HG02885 (cell line): ENCODE measurements around the gene THOP1.

Experiments used
- ATAC-seq: cut with Tn5 transposase; IDR thresholded peaks from one replicate; pipeline ENCODE4 v1.9.1; 2021; ENCODE audit warnings: mild to moderate bottlenecking; ENCODE audit not compliant: unreplicated experiment, poor library complexity

The THOP1 gene

DNA sequence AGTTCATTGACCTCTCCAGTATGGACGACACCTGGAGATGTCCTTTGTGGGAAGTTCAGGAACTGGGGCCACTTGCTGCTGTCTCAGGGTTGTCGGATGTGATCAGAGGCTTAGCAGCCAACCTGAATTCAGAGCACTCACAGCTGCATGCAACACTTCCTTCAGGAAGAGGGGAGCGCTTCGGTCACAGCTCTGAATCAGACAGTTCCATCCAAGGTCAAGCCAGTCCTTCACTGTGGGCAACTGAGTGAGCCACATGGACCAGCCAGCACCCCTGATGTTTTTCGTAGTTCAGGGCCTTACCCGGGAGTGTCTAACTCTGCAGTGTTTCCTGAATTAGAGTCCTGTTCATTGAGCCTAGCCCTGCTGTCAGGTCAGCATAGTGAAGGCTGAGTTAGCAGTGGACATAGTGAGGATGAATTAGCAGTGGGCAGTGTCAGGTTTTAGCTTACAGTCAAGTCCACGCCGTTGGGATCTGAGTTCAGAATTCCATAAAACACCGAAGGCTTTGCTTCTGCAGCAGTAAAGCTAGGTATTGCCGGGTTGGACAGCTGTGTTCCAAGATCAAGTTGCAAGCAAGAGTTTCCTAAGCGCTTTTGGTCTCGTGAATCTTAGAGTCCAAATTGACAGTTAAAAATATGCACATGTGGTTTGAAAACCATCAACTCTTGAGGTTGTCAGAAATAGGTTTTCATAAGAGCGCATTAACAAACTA lies 61.0 kb downstream of the THOP1 start:
- no peak for ATAC-seq

DNA sequence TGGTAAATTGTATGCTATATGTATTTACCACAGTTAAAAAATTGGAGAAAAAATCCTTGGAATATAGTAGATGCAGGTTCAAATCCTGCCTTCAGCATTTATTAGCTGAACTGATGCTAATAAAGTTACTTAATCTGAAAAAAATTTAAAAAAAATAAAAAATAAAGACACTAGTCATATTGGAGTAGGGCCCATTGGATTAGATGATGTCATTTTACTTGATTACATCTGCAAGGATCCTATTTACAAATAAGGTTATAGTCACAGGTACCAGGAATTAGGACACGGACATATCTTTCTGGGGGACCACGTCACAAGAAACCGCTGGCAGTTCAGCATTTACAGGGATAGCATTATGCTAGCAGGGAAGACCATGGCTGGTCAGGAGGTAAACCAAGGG lies 62.2 kb downstream of the THOP1 start:
- no peak for ATAC-seq

DNA sequence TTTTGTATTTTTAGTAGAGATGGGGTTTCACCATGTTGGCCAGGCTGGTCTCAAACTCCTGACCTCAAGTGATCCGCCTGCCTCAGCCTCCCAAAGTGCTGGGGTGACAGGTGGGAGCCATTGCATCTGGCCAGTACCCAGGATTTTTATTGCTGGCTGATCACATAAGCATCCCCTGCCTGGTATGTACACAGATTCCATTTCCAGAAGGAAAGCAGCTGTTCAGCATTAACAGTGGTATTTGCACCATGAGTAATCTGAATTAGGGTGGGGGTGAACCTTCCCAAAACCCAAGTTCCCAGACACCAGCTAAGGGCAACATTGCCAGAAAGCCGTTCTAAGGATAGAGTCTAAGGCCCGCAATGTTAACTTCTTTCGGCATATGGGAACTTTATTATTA lies 63.3 kb downstream of the THOP1 start:
- ATAC-seq, result no peak

DNA sequence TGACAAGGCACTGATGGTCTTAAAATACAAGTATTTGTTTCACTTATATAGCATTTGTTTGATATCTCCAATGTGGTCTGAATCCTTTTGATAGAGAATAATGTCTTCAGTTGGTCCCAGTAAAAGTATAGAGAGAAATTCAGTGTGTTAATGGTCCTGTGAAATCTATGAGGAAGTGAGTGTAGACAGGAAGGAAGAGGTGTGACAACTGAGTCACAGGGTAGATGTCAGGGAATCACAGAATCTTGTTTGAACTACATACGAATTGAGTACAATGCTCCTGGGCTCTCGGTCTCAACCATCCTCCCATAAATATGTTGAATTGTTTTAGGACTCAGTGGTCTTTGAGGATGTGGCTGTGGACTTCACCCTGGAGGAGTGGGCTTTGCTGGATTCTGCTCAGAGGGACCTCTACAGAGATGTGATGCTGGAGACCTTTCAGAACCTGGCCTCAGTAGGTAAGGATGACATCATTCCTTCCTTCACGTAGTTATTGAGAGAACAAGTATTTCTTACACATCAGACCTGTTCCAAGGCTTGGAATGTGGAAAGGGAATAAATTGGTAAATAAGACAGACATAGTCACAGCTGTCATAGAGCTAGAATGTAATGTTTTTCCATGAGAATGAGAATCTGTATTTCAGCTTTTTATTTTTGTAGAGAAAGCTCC lies 65.1 kb downstream of the THOP1 start:
- ATAC-seq, result no peak

DNA sequence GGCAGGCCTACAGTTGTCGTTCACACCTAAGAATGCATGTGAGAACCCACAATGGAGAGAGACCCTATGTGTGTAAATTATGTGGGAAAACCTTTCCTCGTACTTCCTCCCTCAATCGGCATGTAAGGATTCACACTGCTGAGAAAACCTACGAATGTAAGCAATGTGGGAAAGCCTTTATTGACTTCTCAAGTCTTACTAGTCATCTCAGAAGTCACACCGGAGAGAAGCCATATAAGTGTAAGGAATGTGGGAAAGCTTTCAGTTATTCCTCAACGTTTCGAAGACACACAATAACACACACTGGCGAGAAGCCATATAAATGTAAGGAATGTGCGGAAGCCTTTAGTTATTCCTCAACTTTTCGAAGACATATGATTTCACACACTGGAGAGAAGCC lies 67.3 kb downstream of the THOP1 start:
- ATAC-seq, result no peak

DNA sequence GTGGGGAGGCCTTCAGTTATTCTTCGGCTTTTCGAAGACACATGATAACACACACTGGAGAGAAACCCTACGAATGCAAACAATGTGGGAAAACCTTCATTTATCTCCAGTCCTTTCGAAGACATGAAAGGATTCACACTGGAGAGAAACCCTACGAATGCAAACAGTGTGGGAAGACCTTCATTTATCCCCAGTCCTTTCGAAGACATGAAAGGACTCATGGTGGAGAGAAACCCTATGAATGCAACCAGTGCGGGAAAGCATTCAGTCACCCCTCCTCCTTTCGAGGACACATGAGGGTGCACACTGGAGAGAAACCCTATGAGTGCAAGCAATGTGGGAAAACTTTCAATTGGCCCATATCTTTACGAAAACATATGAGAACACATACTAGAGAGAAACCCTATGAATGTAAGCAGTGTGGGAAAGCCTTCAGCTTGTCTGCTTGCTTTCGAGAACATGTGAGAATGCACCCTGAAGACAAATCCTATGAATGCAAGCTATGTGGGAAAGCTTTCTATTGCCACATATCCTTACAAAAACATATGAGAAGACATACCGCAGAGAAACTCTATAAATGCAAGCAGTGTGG lies 67.8 kb downstream of the THOP1 start:
- no peak for ATAC-seq

DNA sequence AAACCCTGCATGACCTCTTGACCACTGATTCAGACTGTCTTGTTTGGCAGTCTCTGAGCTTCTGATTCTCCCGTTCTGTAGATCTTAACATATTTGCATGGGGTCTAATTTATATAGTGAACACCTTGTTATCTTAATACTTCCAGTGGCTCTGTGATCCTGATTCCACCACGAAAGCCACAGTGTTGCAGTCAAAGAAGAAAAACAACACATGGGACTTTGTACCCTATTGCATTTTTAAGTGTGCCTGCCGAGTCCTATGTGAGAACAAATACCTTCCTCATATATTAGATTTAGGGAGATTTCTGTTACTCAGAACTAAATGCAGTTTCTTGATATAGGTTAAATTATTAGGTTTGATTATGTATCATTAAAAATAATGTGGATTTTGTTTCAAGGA lies 69.5 kb downstream of the THOP1 start:
- ATAC-seq, result no peak

DNA sequence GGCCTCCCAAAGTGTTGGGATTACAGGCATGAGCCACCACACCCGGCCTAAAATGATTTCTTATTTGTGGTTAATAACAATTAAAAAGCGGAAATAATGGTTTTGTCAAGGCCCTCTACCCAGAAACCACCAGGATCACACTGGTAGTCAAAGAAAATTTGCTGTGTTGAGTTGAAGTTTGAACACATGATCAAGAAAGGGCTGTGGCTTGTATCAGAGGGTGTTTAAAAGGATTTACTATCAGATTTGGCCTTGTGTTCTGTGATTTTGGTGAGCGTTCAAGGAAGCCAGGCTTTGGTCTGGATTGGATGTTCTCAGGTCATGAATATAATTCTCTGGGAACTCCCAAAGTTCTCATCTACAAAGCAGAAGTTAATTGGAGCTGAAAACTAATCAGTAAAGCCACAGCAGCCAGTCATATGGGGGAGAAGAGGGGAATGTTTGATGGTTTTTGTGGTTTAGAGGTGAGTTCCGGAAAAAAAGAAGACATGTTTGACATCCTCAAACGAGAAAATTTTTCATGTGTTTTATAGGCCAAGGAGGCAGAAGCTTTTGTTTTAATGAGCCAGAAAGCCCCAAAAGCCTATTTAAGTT lies 71.3 kb downstream of the THOP1 start:
- no peak for ATAC-seq

DNA sequence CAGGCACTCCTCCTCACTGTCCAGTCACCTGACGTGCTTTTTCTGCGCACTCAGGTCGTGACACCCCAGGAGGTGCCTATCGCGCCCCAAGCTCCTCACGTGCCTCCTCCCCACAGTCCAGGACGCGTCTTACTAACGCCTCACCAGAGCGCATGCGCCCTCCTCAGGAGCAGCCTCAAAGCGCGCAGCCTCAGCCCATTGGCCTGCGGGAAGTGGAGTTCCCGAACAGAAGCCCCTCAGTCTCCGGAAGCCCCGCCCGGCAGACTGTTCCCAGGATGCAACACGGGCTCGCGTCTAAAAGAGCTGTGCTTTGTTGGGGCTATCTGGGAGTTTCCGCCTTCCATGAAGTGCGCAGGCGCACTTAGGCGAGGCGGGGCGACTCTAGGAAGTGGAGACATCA lies 73.6 kb downstream of the THOP1 start:
- ATAC-seq, result no peak

DNA sequence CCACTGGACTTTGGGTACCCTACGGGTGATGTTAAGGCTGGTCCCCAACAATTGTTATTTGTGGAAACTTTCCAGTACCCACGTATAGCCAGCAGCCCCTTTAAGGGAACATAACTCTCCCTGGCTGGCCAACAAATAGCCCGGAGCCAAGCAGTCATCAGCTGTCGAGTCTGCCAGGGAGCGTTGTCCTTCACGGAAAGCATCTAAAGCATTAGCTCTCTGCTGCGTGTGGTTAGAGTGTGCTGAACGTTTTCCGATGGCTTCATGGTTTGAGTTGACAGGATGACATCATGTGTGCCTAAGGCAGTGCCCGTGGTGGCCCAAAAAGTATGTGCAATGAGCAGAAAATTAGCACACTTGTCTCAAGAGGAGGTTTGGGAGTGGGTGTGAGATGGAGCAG lies 78.5 kb downstream of the THOP1 start:
- ATAC-seq, result no peak
